Uterus (tissue), 4 donors: Measurements from ENCODE around the gene DNAH10. TPM values are rescaled to one million over a fixed set of nuclear protein-coding genes. Genes with fewer than 3 reads are reported as not detected.

ENCODE experiments used
- DNase-seq, 2 donors: peaks; one replicate each; pipeline ENCODE4 v3.0.0-alpha.2; 2019 to 2020
- H3K27ac ChIP-seq, 2 donors: fragments of 200-600 bp; sonication (generic); 1 replicate in 1 of 2; 2 replicates in 1 of 2; pipeline ENCODE4 v1.5.1; 2016 to 2018
- H3K27me3 ChIP-seq, 2 donors: fragments of 200-600 bp; sonication (generic); one replicate each; pipeline ENCODE4 v1.5.1; 2018 to 2019; ENCODE audit warnings: control low read depth in 1 of 2
- H3K36me3 ChIP-seq, 2 donors: fragments of 200-600 bp; sonication (generic); one replicate each; pipeline ENCODE4 v1.5.1; 2019; ENCODE audit warnings: control low read depth in 1 of 2
- H3K4me1 ChIP-seq, 2 donors: fragments of 200-600 bp; sonication (generic); one replicate each; pipeline ENCODE4 v1.5.1; 2018 to 2019; ENCODE audit warnings: control low read depth in 1 of 2
- H3K4me3 ChIP-seq, 2 donors: fragments of 200-600 bp; sonication (generic); 1 replicate in 1 of 2; 2 replicates in 1 of 2; pipeline ENCODE4 v1.5.1; 2018 to 2019; ENCODE audit warnings: mild to moderate bottlenecking in 1 of 2
- H3K9me3 ChIP-seq, 2 donors: fragments of 200-600 bp; sonication (generic); one replicate each; pipeline ENCODE4 v1.5.1; 2019; ENCODE audit warnings: control low read depth in 1 of 2
- CTCF ChIP-seq, 4 experiments: fragments of 200-600 bp in 2 of 4; fragments of 450-650 bp in 2 of 4; sonication (generic) in 2 of 4; IDR thresholded peaks; one replicate each; pipeline ENCODE4 v1.5.1; 2016 to 2019; ENCODE audit warnings: antibody characterized with exemption in 4 of 4, mild to moderate bottlenecking in 2 of 4, moderate library complexity in 1 of 4
- POLR2A ChIP-seq, 2 donors: fragments of 450-650 bp; IDR thresholded peaks; one replicate each; pipeline ENCODE4 v1.6.1; 2016; ENCODE audit warnings: antibody characterized with exemption in 2 of 2, mild to moderate bottlenecking in 1 of 2, moderate library complexity in 1 of 2
- intact Hi-C: fragments of 100-400 bp; cut with DNase I; formaldehyde crosslinking; loops from one replicate; pipeline ENCODE4 v1.15.1; 2023; ENCODE audit warnings: low total_unique reads
- total RNA-seq, 4 donors: library from RNA; depleted of rRNA in 3 of 4; stranded (reverse); fragments of >200 nt in 3 of 4; gene quantifications; one replicate each; pipeline versions ENCODE4 v1.1.0 to v1.2.4, GENCODE V29; 2014 to 2023
- donor health status: DM: yes; HTN: yes; CAD: no.

The DNAH10 gene
- total RNA-seq, 4 donors from 2014 or later, result under 0.01 to 3.9 (median 1.1) TPM

DNA sequence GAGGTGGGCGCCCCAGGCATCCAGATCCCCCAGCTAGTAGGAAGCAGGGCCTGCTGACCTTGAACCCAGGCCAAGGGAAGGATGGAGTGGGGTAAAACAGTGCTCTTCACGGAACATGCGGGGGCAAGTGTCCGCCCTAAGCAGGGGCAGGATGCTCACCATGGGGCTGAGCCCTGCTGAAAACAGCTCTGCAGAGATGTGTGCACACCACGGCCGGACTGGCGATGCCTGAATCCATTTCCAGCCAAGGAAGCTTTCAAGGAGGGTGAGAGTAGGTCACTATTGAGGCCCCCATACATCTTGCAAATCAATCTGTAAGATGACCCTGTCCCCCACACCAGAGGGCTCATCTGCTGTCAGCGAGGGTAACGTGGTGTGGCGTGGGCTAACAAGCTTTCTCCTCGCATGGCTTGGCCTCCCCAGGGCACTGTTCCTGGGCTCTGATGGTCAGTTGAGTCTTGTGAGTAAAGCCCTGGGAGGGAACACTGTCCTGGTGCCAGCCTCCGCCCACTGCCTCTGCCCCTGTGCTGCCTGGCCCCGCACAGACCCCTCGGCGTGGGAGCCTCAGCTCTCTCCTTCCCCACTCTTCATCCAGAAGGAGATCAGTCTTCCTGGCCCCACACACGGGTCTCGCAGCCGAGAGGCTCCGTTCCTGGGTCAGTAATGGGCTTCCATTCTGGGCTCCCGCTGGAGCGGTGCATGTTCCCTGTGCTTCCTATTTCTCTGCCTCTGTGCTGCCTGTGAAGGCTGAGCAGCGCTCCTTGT is 141.4 kb downstream of the DNAH10 start:
- no peak overlapping the region for H3K4me3 ChIP-seq
- no peaks in the 10 kb centered on the region for H3K27me3 ChIP-seq
- intact Hi-C loops, result loop anchor here (5.0 kb wide), 1 partner anchor 79 kb away; no protein-coding TSS in a partner anchor
- H3K27ac ChIP-seq, result no peak overlapping the region
- TF ChIP-seq POLR2A (IDR thresholded peaks at IDR 0.05), result no peak
- no peak for TF ChIP-seq CTCF (IDR thresholded peaks at IDR 0.05)
- DNase-seq, result no peak
- no peaks in the 10 kb centered on the region for H3K9me3 ChIP-seq
- no peaks in the 10 kb centered on the region for H3K4me1 ChIP-seq
- no peaks in the 10 kb centered on the region for H3K36me3 ChIP-seq

DNA sequence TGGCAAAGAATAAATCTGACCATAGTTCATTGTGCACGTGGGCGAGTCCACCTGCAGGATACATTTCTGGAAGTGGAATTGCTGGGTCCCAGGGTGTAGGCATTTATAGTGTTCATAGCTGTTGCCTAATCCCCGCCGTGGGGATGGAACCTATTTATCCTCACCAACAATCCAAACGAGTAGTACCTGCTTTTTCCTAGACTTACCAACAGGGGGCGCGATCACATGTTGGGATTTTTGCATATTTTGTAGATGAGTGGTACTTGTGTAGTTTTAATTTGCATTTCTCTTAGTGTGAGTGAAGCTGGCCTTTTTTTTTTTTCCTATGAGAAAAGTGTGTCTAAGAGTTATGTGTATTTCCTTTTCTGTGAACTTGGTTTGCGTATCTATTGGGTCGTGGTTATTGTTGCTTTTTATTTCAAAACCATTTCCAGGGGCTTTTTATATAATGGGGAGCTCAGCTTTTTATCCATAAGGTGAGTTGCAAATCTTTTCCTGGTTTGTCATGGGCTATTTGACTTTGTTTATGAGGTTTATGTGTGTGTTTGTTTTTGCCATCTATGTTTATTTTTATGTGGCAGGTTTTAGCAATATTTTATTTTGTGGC is 143.3 kb downstream of the DNAH10 start:
- TF ChIP-seq CTCF (IDR thresholded peaks at IDR 0.05) (peak; percentile 57 to 72 (median 65)), POLR2A (IDR thresholded peaks at IDR 0.05) (no peak)
- H3K4me1 ChIP-seq, result no peaks in the 10 kb centered on the region
- peak; percentile 65 to 68 for DNase-seq
- H3K27me3 ChIP-seq, result no peaks in the 10 kb centered on the region
- H3K36me3 ChIP-seq, result no peaks in the 10 kb centered on the region
- H3K27ac ChIP-seq, result no peak overlapping the region
- intact Hi-C loops, result loop anchor here (5.0 kb wide), 1 partner anchor 168 kb away; no protein-coding TSS in a partner anchor
- H3K4me3 ChIP-seq, result no peak overlapping the region
- no peaks in the 10 kb centered on the region for H3K9me3 ChIP-seq

GRCh38 chr12:123906711-123907420 is 144.8 kb downstream of the DNAH10 start:
- H3K9me3 ChIP-seq, result no peaks in the 10 kb centered on the region
- H3K27ac ChIP-seq, result peak overlapping the region; percentile 23 to 47
- intact Hi-C loops, result loop anchor here (5.0 kb wide), 1 partner anchor 170 kb away; no protein-coding TSS in a partner anchor
- no peak for TF ChIP-seq POLR2A (IDR thresholded peaks at IDR 0.05)
- TF ChIP-seq CTCF (IDR thresholded peaks at IDR 0.05), result no peak
- H3K4me3 ChIP-seq, result no peak overlapping the region
- no peaks in the 10 kb centered on the region for H3K27me3 ChIP-seq
- H3K36me3 ChIP-seq, result no peaks in the 10 kb centered on the region
- DNase-seq, result no peak
- no peaks in the 10 kb centered on the region for H3K4me1 ChIP-seq

- Histone ChIP-seq H3K27ac (peak overlapping the region; percentile 23 to 47), H3K9me3 (no peaks in the 10 kb centered on the region), H3K4me1 (no peaks in the 10 kb centered on the region), H3K4me3 (no peak overlapping the region), H3K27me3 (no peaks in the 10 kb centered on the region), H3K36me3 (no peaks in the 10 kb centered on the region)
- TF ChIP-seq CTCF (IDR thresholded peaks at IDR 0.05) (no peak), POLR2A (IDR thresholded peaks at IDR 0.05) (no peak)
- intact Hi-C loops, result loop anchor here (5.0 kb wide), 1 partner anchor 171 kb away; no protein-coding TSS in a partner anchor
- peak; percentile 31 to 58 for DNase-seq
Measured at GRCh38 chr12:123907726-123908476, 145.8 kb downstream of the DNAH10 start.
